GM18873 (cell line): ENCODE data around the gene NFASC.

Source experiments
- ATAC-seq: cut with Tn5 transposase; IDR thresholded peaks from one replicate; pipeline ENCODE4 v1.9.1; 2021; ENCODE audit warnings: mild to moderate bottlenecking, moderate library complexity, moderate number of reproducible peaks; ENCODE audit not compliant: unreplicated experiment, low FRiP score

Gene NFASC

DNA sequence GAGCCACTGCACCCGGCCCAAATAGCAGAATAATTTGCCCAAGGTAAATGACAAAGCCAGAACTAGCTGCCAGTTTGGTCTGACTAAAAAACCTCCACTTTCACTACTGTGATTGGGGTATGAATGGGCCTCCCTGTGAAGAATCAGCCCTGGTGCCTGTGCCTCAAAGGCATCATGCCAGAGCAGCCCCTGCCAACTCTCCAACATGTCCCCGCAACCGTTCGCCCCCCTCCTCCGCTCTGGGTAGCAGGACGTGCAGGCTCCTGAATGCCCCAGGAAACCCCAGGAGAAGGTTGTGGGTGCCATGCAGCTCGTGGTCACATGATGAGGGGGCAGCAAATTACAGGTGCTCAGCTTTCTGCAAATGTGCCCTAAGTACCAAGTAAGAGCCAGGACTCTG lies 157.7 kb downstream of the NFASC start:
- ATAC-seq, result no peak

DNA sequence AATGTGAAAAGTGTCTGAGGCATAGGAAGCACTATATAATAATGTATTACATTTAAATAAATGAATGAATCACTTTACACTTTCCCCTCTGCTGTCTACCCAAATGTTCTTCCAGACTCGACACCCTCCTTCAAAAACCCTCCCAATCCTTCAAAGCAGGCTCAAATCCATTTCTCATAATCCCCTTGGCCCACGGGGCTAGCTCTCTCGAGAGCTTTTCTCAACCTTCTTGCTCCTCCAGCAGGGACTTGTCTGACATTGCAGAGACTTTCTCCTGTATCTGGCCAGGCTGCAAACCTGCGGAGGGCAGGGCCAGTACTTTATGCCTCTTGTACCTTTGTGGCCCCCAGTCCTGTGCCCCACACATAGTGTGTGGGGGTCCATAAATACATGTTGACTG lies 158.3 kb downstream of the NFASC start:
- no peak for ATAC-seq

DNA sequence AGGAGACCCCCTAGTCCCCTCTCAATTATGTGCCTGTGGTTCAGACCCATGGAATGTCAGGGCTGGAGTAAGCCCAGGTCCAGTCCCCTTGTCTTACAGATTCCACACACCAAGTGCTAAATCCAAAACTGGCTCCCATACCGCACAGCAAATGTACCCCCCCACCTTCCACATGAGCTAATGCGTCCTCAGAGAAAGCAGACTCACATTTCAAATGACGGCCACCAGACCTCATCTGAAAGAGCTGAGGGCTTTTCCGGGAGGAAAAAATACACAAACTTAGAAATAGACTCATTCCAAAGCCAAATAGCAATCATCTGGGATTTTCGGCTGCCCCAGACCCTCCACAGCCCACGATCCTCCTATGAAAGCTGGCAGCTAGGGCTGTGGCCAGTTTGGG lies 159.6 kb downstream of the NFASC start:
- no peak for ATAC-seq

DNA sequence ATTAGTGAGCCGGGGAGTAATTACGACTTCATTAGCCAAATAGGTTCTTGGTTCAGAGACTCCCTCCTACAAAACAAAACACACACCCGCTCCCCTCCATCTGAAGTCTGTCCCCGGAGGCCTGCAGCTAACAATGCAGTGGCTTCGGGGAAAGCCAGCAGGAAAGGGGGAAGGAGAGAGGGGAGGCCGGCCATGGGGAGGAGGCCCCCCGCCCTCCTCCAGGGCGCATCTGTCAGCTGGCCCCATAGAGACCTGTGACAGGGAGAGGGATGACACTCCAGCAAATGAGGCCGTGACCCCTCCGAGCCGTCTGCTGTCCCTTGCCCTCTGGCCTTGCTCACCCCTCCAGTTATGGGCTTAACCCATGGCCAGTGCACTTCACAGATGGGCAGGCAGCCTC lies 160.2 kb downstream of the NFASC start:
- ATAC-seq, result no peak

DNA sequence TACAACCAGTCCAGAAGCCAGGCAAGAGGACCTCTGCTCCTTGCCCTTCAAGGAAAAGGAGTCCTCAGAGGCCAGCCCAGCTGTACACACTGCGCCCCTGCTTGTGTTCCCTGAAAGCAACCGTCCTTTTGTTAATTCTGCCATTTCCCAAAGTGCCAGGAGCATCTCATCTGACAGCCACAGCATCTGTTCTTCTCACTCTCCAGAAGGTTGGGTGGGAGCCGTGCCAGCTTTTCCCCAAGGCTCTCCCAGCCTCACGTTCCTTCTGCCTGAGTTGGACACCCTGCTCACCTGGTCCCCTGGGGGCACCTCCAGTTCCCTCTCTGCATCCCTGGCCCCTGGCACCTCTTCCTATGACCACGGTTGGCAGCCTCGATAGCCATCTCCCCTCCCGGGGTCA lies 161.8 kb downstream of the NFASC start:
- ATAC-seq, result no peak

DNA sequence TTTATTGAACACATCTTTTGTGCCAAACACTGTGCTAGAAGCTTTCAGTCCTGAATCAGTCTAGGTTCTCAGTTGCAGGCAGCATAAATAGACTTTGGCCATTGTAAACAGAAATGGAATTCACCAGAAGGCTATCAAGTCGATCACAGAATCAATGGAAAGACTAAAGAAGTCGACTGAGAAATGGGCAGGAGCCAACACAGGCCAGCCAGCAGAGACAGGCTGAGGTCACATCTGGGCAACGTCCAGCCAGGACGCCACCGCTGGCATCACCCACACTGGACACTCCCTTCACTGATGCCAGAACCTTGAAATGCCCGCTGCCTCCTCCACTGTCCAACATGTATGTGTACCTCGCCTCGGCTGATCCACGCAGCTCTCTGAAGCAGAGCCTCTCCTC lies 166.9 kb downstream of the NFASC start:
- ATAC-seq, result no peak

DNA sequence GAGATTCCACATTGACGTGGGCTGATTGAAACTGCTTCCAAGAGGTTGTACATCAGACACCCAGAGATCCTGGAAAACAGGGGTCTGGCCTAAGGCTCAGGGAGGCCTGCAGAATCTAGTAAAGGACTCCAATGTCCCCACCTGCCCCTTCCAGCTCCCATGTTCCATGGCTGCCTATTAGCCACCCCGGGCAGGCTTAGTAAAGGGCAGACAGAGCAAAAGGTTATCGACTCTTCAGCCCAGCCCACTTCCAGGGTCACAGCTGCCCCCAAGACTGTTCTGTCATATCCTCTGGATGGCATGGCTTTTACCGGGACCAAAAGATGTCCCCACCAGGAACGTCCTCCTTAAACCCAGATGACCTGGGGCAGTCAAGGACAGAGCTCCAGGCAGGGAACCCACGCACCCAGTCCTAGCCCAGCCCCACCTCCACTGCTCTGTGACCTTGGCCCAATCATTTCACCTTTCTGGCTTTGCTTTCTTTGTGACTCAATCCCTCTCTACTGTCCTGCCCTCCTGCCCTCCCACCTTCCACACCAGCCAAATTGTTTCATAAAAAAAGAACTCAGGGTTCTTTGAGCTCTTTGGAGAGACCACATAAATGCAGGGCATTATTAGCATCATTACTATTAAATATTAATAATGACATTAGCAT lies 167.6 kb downstream of the NFASC start:
- no peak for ATAC-seq

DNA sequence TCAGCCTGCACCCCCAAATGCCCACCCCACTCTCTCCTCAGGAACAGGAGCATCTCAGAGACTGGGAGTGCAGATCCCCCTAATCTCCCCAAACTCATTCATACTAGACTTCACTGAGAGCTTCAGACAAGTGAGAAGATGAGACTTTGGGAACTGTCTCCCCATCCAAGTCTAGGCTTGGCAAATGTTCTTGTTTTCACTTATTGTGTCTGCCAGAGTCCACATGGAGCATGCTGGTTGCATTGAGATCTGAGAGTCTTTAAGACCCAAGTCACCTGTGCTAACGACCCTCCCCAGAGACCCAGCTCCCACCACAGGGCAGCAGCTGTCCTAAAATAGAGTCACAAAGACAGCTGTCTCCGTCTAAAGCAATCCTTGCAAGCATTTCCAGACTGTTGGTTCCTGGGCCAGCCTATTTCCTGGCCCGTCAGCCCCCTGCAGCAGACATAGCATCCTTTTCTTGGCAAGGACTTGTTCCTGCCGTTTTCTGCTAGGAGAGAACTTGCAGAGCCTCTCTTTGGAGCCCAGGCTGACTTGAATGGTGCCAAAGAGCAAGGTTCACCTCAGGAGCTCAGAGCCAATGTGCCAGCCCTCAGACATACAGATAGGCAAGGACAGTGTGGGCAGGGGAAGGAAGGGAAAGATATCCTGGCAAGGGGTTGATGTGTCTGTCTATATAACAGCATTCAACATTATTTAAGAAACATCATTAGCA lies 170.5 kb downstream of the NFASC start:
- ATAC-seq, result no peak

DNA sequence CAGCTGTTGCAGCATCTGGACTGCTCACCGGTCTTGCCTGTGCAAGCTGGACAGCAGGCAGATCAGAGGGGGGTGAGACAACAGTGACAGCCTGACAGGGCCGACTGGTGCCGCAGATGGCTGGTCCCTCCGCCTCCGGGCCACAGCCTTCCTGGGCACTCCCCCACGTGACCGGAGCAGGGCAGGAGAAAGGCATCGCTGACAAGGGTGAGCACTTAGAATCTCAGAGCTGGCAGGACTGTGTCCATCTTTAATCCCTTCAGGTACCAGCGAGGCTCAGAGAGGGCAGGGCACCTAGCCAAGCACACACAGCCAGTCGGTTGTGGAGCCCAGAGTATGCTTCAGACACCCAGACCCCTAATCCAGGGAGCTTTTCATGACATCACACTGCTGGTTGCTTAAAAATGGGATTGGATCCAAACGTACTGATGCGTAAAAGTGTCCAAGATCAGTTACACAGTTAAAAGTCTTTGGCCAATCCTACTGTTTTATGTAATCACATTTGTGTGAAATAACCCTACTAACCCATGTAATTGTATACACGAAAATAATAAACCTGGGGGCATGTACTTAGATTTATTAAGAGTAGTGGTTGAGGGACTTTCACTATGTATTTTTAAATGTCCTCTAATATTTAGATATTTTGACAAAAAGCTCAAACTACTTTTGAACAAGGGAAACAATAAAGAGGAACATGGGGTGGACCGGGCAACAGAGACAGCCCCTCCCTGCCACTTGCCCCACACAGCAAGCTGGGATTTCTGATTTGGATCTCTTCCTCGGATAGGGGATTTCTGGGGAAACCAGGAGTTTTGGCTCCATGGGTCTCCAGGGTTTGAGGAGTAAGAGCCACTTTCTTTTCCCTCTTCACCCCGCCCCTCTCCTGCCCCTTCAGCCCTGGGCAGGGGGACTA lies 171.6 kb downstream of the NFASC start:
- ATAC-seq, result no peak

DNA sequence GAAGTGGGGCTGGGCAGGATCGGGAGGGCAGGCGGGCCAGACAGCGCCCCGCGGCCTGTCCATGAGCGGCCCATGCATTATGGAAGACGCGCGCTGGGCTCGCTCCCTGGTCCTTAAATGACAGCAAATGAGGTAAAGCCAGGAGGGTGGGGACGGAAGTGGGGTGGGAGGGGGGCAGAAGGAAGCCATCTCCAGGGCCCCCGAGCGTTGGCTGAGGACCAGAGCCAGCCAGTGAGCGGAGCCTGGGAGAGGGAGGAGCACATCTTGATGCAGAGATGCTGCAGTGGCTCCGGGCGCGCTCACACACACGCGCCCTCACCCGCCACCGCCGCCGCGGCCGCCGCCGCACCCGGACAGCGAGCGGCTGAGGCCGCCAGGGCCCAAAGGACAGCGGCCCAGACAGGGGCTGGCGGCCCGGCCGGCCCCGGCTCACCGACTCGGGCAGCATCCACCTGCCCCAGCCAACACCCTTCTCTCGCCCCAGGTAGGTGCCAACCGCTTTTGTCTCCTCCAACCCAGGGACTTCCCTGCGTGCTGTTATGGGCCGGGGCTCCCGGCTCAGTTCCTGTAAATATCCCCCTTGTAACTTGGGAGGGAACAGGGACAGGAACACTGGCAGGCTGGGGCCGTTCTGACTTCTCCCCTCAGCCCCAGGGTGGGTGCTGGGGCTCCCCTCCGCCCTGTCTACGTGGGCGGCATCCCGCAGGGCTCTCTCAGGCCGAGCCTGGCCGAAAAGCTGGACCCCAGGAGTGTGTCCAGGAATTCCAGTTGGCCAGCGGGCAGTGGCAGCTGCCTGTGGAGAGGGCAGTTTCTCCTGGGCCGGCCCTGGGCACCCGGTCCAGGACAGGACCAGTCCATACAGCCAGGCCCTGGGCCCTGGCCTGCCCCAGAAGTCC lies 172.5 kb downstream of the NFASC start, which contains the start of gene CNTN2:
TSS of gene CNTN2 (plus strand) at position 302 of the 896 bp plus-strand sequence. CDS start 9,974 bp downstream, outside the sequence.
- no peak for ATAC-seq

DNA sequence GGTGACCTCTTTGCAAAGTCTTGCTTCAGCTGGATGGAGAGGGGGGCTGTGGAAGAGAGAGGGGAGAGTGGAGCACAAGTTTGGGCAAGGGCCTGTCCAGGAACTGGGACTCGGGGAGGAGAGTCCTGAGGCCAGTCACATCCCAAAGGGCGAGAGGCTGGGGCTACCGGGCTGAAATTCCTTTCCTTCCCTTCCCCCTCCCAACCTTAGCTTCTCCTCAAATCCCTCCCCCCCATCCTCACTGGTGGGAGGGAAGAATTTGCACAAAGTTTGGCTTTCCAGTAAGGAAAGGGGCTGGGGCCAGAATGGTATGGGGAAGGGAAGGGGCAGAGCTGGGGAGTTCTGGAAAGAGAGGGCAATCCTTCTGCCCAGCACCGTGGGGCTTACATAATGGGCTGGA lies 173.2 kb downstream of the NFASC start:
- ATAC-seq, result no peak

DNA sequence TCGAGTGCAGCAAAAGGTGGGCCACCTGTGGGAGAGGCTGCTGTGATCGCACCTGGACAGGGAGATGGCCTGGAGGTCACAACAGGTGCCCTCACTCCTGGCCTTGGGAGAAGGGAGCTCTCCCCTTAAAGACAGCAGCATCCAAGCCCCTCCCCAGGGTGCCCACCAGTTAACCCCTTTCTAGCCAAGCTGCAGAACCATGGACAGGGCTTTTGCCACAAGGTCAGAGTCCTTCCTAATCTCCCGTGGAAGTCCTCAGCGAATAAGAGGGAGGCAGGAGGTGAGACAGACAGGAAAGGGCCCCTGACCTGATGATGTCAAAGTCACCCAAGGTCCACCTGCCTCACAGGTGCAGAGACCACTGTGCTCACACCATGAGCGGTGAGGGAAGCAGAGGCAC lies 174.1 kb downstream of the NFASC start:
- no peak for ATAC-seq

DNA sequence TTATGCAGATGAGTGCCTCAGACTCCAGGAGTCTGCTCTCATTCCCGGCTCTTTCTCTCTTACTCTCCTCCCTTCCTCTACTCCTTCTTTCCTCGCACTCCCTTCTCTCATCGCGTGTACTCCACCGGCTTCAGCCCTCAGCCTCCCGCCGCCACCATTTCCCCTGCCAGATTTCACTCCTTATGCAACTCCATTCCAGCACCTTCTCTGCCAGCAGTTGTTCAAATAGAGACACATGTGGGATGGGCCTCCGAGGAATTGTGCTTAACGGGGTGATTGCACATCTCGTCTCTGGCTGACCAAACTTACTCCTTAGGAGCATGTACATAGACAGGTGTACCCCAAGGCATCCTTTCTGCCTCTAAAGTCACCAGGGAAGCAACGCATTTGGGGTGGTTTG lies 174.5 kb downstream of the NFASC start:
- ATAC-seq, result no peak

DNA sequence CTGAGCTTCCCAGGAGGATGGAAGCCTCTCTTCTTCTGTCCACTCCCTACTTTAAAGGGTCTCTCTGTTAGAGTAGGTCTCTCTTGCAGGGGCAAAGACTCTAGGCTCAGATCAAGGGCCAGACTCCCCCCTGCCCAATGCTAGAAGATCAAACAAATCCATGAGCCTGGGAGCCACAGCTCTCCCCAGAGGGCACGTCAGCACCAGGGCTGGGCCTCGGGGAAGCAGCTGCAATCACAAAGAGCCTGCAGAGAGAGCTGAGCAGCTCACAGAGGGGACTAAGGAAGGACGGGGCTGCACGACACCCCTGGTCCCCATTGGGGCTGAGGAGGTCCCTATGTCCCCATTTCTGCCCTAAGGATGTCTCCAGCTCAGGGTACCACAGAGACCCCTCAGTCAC lies 176.2 kb downstream of the NFASC start:
- no peak for ATAC-seq

DNA sequence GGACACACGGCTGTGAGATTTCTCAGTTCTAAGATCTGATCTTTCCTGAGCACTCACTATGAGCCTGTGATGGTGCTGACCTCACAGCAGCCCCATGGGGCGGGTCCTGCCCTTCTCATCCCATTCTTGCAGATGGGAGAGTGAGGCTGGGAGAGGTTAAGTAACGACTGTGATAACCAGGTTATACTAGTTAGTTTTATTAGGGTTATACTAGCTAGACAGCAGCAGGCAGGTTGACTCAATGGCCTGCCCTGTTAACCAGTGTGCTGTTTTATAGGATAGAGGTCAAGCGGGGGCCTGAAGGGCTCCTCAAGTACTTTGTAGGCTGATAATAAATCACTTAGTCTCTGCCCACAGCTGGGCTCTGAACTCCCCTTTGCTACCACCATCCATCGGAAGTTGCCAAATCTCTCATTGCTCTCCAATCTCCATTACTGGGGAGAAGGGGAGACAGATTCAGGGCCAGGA lies 177.1 kb downstream of the NFASC start:
- ATAC-seq, result no peak

DNA sequence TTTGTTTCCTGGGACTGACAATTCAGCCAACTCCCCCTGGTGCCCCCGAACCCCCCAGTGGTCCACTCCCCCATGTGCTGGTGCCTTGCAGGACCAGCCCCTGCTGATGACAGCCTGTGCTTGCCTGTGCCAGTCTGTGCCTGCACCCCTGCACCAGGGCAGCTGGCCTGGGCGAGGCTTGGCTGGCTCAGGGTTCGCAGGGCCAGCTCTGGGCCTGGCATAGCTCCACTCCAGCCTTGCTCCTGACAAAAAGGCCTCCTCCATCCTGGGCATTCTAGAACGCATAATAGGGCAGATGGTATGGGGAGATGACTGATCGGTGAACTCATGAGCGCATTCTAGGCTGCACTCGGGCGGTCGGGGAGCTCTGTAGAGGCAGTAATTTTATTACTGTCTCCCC lies 177.7 kb downstream of the NFASC start:
- ATAC-seq, result no peak

DNA sequence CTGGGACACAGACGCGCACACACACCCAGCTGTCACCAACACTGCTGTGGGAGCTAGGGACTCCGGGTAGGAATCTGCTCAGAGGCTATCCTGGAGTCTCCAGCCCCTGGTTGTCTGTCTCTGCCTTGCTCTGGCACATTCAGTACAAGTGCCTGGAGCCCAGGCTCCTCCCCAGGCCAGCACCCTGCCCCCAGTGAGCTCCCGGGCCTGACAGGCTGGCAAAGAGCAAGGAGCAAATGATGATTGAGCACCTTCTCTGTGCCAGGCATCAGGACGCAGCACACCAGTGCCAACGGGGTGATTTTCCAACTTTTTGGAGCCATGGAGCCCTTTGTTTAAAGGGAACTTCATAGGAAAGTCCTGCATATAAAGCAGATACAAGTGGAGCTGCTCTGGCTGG lies 178.8 kb downstream of the NFASC start:
- no peak for ATAC-seq

DNA sequence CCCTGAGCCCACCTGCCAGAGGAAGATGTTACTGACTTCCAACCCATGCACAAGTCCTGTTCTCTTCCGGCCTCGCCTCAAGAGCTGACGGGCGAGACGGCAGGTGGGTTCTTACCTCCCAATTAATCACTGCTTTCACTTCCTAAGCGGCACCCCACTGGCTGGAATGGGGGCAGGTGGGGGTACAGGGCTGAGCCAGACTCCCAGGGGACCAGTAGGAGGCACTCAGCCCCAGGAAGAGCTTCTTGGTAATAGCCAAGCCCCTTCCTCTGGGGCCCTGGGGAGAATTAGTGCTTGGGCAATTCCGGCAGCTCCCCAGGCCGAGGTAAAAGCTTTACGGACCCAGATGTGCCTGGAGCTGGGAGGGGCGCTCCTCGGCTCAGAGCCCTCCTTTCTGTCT lies 182.0 kb downstream of the NFASC start:
- no peak for ATAC-seq

DNA sequence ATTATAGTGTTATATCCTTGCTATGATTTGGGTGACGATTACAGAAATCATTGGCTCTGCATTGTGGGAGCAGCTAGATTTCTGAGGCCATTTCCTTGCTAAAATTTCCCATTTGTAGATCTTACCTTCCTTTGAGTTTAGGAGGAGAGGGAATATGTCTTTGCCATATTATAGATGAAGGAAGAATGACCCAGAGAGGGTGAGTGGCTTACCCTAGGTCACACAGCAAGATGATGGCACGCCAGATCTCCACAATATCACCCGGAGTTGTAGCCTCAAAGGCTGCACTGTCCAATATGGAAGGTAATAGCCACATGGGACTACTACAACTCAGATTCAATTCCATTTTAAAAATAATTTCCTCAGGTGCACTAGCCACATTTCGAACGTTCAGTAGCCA lies 182.6 kb downstream of the NFASC start:
- no peak for ATAC-seq

DNA sequence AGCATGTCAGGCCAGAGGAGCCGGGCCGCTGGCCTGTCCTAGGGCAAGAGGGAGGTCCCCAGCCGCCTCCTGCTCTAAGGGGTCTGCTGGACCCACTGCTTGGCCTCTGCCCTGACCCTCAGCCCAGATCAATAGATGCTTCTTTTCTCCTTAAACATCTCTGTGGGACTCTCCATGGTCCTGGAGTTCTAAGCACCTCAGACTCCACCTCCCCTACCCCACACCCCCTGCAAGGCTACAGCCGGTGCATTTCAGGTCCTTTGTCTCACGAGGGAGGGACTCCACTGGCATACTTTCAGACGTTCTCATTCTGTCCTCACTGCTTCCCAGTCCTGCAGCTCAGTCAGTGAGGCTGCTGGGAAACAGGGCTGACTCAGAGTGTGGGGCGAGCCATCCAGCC lies 183.4 kb downstream of the NFASC start:
- ATAC-seq, result no peak
